ENCODE results near the gene ZER1. TPM values are rescaled to one million over a fixed set of nuclear protein-coding genes. Genes with fewer than 3 reads are reported as not detected.
"Not testable (repeated sequence)": the region's sequence is repeated elsewhere in the genome, so short reads cannot be mapped to it uniquely, and the experiment has no call there.

ZER1 gene
- polyA plus RNA-seq (2012; ENCODE audit: insufficient read depth, insufficient read length) = 10.7 TPM

DNA sequence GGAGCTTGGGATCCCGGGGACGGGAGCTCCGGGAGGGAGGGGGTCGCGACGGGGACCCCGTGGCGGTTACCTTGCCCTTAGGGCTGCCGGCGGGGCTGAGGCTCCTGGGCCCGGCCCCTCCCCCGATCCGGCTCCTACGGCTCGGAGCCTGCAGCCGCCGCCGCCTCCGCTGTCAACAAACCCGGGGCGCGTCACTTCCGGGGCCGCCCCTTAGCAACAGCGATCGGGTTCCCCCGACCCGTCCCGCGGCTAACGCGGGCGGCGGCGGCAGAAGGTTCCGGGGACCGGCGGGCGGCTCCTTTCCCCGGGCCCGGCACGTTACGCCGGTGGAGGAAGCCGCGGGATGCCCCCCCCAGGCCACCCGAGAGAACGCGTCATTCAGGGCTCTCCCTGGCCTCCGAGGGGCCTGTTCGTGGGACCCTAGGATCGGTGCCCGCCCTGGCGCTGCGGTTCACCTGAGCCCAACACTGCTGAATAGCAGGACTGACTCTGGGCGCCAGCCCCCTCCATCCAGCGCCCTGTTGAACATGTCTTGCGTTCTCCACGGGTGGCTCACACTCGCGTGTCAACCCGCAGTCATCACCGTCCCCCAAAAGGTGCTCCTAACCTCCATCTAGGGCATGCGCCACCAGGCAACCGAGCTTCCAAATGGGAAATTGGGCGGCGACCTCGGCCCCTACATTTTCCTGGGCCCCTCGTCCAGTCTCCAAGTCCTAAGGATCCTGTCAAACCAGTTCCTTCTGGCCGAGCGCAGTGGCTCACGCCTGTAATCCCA is at the start of gene ZER1:
Gene ZER1 (minus strand): TSS at position 183 of the 775 bp plus-strand sequence. CDS start 16,362 bp downstream, outside the sequence.
- H3K4me3 ChIP-seq (ENCODE audit: low read length) = peak within 1 kb of the TSS; percentile 94

DNA sequence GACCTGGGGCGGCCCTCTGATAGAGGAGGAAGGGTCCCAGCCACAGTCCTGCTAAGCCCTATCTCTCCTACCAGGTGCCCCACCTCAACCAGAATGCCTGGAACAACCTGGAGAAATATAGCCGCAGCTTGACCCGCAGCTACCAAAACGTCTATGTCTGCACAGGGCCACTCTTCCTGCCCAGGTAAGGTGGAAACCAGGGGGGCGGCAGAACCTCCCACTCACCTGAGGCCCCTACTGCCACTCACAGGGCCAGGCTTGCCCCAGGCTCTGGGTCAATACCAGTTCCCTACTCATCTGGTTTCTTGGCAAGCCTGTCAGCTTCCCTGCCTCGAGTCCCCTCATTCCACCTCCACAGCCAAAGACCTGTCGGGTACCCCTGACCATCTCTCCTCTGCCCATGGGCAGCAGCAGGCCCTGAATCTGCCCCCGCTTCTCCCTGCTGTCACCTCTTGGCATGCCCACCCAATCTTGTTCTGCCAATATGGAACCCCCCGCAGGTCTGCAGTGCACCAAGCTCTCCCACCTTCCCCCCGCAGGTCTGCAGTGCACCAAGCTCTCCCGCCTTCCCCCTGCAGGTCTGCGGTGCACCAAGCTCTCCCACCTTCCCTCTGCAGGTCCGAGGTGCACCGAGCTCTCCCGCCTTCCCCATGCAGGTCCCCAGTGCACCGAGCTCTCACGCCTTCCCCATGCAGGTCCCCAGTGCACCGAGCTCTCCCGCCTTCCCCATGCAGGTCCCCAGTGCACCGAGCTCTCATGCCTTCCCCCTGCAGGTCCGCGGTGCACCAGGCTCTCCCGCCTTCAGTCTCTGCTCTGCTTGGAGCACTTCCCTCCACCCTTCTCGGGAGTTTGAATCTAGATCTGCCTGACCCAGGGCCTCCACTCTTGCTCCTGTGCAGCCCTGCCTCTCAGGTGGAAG is 49.2 kb upstream of the ZER1 start:
- H3K4me3 ChIP-seq (ENCODE audit: low read length) = no peak overlapping the region
- DNase-seq (ENCODE audit: low read depth, low spot score) = no peak

More for the DNA sequence above, at the start of gene ZER1:
- peak; percentile 76 for DNase-seq (ENCODE audit: low read depth, low spot score)

DNA sequence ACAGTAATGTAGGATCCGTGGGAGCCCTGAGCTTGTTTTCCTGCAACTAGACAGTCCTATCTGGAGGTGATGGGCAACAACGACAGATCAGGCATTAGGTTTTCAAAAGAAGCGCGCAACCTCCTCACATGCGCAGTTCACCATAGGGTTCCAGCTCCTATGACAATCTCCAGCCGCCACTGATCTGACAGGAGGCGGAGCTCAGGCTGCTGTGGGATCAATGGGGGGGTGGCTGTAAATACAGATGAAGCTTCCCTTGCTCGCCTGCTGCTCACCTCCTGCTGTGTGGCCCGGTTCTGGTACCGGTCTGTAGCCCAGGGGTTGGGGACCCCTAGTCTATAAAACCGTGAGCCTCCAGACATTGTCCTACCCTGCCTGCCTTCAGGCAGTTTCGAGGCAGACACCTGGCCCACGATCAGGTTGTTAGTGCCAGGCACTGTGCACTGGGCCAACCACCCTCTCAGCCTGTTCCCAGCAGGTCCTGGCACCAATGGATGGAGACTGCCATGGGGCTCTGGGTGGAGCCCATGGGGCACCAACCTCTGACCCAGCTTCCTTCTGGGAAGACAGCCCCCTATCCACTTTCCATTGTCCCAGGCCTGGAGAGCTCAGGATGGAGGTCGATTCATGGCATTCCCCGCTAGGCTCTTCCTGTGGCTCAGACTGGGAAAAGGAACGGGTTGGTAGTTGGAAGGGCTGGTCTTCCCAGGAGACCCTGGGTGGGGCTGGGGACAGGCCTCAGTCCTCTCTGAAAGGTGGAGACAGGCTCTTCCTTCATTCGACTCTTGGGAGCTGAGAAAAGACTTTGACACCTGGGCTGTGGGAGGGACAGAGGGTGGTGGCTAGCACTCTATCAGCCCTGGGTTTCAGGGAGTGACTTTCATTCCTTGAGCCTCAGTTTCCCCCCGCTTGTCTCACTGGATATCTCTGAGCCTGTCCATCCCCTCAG is 48.3 kb upstream of the ZER1 start:
- DNase-seq (ENCODE audit: low read depth, low spot score) = no peak
- no peak overlapping the region; the same call in 1 of the 2 replicates for H3K4me3 ChIP-seq (ENCODE audit: low read length)

- H3K4me3 ChIP-seq (ENCODE audit: low read length) = peak overlapping the region; percentile 67
- no peak for DNase-seq (ENCODE audit: low read depth, low spot score)
Measured at GRCh38 chr9:128818839-128819715, 47.4 kb upstream of the ZER1 start.

DNA sequence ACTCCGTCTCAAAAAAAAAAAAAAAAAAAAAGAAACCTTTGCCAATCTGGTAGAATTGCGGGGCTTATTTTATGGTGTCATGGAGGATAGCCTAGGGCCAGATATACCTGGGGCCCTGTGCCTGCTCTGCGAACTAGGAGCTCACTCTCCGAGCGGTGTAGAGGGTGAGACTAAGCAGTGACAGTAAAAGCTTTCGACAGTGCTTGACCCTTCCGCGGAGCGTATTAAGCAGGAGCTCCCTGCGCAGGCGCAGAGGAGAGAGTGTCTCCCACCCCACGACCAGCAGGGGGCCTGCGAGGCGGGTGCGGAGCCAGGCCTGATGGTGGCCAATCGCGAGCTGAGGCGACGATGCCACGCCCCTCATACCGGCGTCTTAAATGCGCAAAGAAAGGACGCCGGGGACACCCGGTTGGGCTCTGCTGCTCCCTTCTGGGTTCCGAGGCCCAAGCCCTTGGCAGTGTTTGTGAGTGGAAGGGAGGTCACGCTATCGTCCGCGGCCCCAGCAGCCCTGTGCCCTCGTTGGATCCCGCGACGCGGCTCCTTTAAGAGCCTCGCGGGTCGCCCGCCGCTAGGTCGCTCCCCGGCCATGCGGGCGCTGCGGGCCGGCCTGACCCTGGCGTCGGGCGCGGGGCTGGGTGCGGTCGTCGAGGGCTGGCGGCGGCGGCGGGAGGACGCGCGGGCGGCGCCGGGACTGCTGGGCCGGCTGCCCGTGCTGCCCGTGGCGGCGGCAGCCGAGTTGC is 46.5 kb upstream of the ZER1 start, which contains the start of gene ENDOG:
Gene ENDOG (plus strand): TSS at position 402 of the 740 bp plus-strand sequence. CDS start 185 bp downstream, at position 587.
- peak; percentile 94 for DNase-seq (ENCODE audit: low read depth, low spot score)
- peak within 1 kb of the TSS; percentile 67 for H3K4me3 ChIP-seq (ENCODE audit: low read length)

GRCh38 chr9:128810873-128811272 is 39.1 kb upstream of the ZER1 start:
- no peak for DNase-seq (ENCODE audit: low read depth, low spot score)

DNA sequence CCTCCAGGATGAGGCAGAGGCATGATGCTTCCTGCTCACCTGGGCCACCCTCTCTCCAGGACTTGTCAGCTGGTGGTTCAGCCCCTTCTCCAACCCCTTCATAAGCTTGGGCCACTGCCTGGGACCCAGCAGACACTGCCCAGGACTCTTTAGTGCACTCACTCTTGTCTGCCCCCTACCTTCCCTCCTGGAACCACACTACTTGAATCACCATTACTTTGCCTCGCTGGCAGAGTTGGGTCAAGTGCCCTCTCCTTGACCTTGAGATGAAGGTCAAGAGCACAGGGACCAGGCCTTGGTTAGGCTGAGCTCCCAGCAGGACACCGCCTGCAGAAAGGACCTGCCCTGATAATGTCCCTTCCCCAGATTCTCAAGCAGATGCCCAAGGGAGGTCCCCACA is 38.1 kb upstream of the ZER1 start:
- H3K4me3 ChIP-seq (ENCODE audit: low read length) = no peak overlapping the region
- no peak for DNase-seq (ENCODE audit: low read depth, low spot score)

More at GRCh38 chr9:128810873-128811272, 39.1 kb upstream of the ZER1 start:
- no peak overlapping the region for H3K4me3 ChIP-seq (ENCODE audit: low read length)

- no peak overlapping the region for H3K4me3 ChIP-seq (ENCODE audit: low read length)
- DNase-seq (ENCODE audit: low read depth, low spot score) = no peak
Measured at GRCh38 chr9:128809036-128809599, 37.4 kb upstream of the ZER1 start.

DNA sequence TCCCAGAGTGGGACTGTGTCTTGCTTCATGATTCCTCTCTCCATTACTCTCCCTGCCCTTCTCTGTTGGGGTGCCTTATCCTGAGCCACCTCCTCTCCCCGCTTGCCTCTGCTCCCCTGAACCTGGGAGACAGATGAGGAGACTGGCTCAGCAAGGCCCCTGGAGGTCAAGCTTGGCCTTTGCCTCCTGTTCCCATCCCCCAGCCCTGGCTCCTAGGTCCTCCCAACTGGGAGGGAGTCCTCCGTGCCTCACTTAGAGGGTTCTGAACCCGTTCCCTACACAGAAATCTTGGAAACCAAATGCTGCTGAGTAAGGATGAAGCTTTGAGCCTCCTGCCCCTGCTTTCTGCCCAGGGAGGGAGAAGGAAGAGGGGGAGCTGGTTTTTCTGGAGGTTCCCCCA is 36.8 kb upstream of the ZER1 start:
- H3K4me3 ChIP-seq (ENCODE audit: low read length) = no peak overlapping the region
- no peak for DNase-seq (ENCODE audit: low read depth, low spot score)

DNA sequence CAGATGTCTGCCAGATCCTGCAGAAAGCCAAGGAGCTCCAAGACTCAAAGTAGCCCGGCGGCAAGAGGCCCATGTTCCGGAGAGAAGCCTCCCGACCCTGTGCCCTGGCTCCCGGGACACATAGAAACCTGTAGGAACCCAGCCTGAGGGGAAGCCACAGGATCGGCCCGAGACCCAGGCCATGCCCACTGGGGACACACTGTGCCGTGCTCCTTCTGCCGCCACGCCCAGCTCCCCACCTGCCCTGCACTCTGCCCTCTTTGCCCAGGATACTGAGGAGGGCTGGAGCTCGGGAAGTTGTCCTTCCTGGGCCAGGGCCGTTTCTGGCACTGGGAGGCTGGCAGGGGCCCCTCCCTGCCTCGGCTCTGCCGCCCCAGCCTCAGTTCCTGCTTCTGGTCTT is 36.1 kb upstream of the ZER1 start:
- no peak for DNase-seq (ENCODE audit: low read depth, low spot score)
- H3K4me3 ChIP-seq (ENCODE audit: low read length) = no peak overlapping the region

DNA sequence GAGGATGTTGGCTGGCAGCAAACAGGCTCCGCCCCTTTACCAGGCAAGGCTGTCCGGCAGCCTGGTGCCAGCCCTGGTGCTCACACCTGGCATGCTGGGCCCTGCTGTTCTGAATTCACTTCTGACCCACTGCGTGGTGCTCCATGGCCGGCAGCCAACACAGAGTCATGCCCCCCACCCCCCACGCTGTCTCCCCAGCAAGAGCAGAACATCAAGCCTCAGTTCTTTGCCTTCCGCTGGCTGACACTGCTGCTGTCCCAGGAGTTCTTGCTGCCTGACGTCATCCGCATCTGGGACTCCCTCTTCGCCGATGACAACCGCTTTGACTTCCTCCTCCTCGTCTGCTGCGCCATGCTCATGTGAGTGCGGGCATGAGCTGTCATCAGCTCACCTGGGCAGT is 33.9 kb upstream of the ZER1 start:
- H3K4me3 ChIP-seq (ENCODE audit: low read length) = no peak overlapping the region
- DNase-seq (ENCODE audit: low read depth, low spot score) = no peak

- no peak for DNase-seq (ENCODE audit: low read depth, low spot score)
- H3K4me3 ChIP-seq (ENCODE audit: low read length) = no peak overlapping the region
Measured at GRCh38 chr9:128802482-128802881, 30.8 kb upstream of the ZER1 start.

- no peak for DNase-seq (ENCODE audit: low read depth, low spot score)
- H3K4me3 ChIP-seq (ENCODE audit: low read length) = no peak overlapping the region
Measured at GRCh38 chr9:128800061-128800460, 28.3 kb upstream of the ZER1 start.

- H3K4me3 ChIP-seq (ENCODE audit: low read length) = no peak overlapping the region
- no peak for DNase-seq (ENCODE audit: low read depth, low spot score)
Measured at GRCh38 chr9:128798896-128799295, 27.2 kb upstream of the ZER1 start.

GRCh38 chr9:128794961-128795360 is 23.2 kb upstream of the ZER1 start:
- not testable (repeated sequence) for DNase-seq (ENCODE audit: low read depth, low spot score)

GRCh38 chr9:128792978-128793686 is 21.4 kb upstream of the ZER1 start:
- DNase-seq (ENCODE audit: low read depth, low spot score) = no peak
- H3K4me3 ChIP-seq (ENCODE audit: low read length) = no peak overlapping the region

More at GRCh38 chr9:128794961-128795360, 23.2 kb upstream of the ZER1 start:
- H3K4me3 ChIP-seq (ENCODE audit: low read length) = not testable (repeated sequence)

Data from Jurkat, Clone E6-1 (cell line).